Islet of Langerhans (tissue), 1 donor: ENCODE measurements around the gene ATF6B.
A peak's percentile ranks its signal among the peaks of the same experiment; 100 is the strongest.

Experiments used
- FAIRE-seq: peaks from one replicate; lab custom pipeline; 2011; peaks lifted over from hg19 to GRCh38; lab: Jason Lieb, UNC

Gene ATF6B

DNA sequence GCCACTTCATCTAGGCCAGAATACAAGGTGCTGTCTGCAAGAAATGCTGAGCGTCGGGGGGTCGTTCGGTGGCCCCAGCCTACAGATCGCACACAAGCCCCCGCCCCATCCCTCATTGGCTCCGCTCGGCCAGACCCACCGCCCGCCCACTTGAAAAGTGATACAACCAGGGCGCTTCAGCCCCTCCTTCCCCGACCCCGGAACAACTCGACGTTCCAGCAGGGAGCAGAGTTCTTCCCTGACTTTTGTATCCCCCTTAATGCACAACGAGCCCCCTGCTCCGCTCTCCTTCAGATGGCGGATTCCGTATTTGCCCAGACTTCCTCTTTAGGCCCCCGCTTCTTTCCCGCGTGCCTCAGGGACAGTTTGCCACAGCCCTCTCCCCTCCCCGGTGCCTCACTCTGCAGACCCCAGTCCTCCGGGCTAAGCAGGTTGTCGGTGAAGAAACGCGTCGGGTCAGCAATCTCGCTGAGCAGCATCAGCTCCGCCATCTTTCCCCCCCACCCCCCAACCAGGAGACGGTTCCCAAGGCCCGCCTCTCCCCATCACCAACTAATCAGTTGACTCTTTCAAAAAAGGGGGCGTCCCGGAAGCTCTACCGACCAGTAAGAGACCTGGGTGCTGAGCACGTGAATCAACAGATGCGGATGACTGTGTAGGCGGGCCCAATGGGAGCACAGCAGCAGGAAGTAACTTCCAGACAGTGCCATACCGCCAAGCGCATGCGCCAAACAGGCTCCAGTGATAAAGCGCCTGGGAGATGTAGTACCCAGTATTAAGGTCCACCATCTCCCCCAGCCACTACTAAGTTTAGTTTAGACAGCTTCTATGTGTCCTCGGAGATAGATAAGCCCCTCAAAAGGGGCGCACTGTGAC is at the start of gene ATF6B:
TSS of gene ATF6B (minus strand) at position 530 of the 876 bp plus-strand sequence. CDS start at position 491, 39 bp downstream.
- FAIRE-seq = peak; percentile 21

DNA sequence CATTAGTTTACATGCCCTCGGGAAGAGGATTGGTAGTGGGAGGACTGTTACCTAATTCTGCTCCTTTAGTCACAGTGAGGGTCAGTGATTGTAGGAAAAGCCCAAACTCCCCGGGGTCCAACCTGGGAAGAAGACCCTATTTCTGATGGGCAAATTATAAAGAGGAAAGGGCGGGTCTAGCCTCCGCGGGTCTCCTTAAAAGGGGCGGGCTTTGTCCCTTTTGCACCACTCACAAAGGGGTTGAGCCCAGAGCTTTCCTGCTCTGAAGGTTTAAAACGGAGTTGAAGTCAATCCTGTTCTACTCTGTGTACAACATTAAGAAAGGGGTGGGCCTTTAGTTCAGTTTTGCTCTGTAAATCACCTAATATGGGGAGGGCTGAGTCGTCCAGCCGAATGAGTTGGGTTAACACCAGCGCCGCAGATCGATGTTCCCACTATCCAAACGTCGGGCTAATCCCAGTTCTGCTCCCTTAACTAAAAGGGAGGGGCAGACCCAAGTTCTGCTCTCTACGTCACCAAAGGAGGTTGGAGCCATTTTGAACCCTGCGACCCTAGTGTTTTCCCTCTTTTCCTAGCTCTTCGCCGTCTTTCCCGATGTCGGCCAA is 49.2 kb upstream of the ATF6B start:
- no peak for FAIRE-seq

DNA sequence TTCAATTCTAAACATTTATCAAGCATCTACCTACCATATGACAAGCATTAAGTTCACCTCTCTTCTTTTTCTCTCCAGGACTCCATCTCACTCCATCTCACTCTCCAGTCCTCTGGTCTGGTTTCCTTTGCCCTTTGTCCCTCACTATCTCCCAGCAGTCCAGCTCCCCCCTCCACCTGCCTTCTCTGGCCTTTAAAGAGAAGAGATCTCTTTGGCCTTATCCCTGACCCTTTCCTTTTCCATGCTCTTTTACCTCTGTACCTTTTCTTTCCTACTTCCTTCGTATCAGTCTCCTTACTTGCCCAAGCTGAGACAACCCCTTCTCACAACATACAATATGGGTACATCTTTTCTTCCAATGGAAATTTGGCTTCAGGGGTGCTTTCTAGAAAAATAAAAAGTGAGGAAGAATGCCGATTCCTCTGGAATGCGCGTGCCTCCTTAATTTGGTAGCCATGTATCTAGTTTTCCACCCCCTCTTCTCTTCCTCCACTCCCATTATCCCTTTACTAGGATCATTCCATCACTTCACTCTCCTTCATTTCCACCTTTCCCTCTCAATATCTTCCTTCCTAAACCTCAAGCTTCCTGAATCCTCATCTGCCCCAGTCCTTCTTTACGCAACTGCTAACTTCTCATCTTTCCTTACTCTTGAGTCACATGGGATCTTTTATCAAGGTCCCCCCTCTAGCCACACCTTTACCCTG is 48.6 kb upstream of the ATF6B start:
- FAIRE-seq = no peak

DNA sequence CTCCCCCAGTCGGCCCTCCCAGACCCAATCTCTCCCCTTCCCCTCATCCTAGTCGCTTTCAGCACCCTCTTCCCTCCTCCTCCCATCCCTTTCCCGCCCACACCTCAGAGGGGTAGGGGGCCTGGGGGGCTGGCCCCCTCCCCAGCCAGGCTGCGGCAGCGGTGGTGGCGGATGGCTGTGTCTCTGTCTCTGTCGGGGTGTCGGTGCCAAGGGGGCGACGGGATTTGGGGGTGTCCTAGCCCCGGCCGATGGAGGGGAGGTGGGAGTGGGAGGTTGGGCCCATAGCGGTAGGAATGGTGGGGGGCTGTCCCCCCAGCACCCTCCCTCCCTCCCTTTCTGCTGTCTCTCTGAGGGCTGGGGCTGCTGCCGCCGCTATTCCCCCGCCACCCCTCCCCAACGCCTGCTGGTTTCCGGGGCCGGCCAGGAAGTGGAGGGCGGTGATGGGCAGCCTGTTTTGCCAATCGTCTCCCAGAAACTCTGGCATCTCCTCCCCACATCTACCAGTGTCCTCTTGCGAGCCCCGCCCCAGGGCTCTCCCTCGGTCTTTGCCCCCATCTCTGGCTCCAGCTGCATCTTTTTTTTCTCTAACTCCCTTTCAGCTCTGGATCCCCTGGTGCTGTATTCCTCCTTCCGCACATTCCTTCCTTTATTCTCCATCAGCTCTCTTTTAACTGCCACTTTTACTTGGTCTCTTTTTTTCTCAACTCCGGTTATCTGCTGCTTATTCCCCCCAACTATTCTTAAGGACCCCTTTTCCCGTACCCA is 47.8 kb upstream of the ATF6B start, which contains the start of gene AGPAT1:
TSS of gene AGPAT1 (minus strand) at position 374 of the 765 bp plus-strand sequence. CDS start 4,588 bp downstream, outside the sequence.
- FAIRE-seq = no peak

GRCh38 chr6:32175322-32175710 is 47.3 kb upstream of the ATF6B start:
- FAIRE-seq = no peak

DNA sequence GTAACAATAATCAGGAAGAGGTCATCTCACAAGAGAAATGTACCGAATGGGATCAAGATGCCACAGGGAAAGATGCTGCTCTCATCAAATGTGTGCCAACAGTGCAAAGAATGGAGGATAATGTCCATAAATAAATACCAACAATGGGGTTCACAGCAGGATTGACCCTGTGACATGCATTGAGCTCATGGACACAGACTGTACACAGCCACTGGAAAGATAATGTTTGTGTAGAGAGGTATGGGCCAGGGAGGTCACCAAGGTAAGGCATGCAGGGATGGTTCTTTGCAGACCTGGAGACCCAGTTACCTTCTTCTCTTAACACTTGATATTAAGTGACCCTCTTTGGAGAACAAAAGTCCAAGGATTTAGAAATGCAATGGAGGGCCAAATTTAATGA is 46.4 kb upstream of the ATF6B start:
- no peak for FAIRE-seq

GRCh38 chr6:32173051-32173727 is 45.1 kb upstream of the ATF6B start:
- no peak for FAIRE-seq

DNA sequence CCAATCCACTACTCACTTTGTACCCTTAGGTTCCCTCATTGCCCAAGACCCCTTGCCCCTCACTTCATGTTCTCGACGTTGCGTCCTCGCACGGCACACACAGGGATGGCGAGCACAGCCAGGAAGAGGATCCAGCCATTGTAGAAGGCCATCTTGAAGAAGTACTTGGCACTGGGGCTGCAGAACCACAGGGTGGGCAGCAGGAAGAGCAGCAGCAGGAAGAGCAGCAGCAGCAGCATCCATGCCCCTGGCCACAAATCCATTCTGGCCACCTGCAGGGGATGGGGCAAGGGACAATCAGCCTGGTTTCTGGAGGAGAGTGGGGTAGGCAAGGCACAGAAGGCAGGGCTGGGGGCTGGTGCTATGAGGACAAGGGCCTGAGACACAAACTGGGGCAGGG is 43.2 kb upstream of the ATF6B start:
- no peak for FAIRE-seq

GRCh38 chr6:32170294-32170693 is 42.2 kb upstream of the ATF6B start:
- FAIRE-seq = no peak

GRCh38 chr6:32168807-32169591 is 41.0 kb upstream of the ATF6B start:
- FAIRE-seq = no peak

- no peak for FAIRE-seq
Observed at GRCh38 chr6:32168350-32168749, 40.3 kb upstream of the ATF6B start.

DNA sequence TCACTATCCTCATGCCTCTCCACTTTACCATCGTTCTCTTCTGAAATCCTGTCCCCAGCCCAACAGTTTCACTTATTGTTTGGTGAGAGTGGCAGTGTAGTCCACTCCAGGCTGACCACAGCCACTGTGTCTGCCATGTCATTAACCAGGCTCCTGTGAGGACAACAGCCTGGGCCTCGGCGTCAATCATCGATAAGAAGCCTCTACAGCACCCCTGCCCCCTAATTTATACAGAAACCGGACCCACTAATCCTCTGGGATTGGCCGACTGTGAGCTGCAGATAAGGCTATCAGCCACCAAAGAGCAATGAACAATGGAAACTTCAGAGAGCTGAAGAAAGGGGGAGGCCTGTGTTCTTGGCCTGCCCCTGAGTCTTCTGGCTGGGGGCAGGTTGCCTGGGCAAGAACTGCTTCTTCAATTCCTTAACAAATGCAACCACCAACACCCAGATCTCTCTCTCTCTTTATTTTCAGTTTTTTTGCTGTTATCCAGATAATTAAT is 39.8 kb upstream of the ATF6B start:
- FAIRE-seq = no peak

- no peak for FAIRE-seq
Observed at GRCh38 chr6:32167154-32167760, 39.2 kb upstream of the ATF6B start.

DNA sequence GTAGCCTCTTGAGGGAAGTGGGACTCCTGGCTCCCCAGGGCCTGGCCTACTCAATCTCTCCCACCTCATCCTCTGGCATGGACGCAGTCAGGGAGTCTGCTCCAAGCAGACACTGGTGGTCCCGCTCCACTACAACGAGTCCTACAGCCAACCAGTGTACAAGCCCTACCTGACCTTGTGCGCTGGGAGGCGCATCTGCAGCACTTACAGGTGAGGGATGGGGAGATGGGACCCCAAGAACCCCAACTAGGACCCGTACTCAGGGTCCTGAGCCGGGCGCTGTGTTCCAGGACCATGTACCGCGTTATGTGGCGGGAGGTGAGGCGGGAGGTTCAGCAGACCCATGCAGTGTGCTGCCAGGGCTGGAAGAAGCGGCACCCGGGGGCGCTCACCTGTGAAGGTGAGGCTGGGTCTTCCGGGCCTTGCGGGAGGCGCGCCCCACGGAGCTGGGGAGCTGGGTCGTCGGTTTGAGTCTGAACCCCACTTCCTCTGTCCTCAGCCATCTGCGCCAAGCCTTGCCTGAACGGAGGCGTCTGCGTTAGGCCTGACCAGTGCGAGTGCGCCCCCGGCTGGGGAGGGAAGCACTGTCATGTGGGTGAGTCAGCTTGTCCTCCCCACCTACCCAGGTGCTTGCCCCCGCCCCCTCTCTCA is 38.5 kb upstream of the ATF6B start:
- no peak for FAIRE-seq

DNA sequence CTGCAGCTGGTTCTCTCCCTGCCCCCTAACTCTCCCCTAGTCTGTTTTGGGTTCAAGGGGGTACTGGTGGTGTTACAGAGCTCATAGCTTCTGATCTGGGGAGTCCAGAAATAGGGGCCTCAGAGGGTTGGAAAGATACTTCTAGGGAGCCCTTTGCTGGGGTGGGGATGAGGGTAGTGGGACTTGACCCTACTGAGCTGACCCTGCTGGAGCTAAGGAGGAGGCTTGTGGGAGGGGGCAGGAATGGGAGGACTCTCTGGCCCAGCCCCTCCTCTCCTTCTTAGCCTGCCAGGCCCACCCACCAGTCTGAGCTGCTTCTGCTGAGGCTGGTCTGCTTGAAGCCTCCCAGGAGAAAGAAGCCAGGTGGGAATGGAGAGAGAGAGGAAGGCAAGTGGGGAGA is 36.2 kb upstream of the ATF6B start, which contains the start of gene EGFL8:
TSS of gene EGFL8 (plus strand) at position 301 of the 400 bp plus-strand sequence. CDS start 1,571 bp downstream, outside the sequence.
- FAIRE-seq = no peak

DNA sequence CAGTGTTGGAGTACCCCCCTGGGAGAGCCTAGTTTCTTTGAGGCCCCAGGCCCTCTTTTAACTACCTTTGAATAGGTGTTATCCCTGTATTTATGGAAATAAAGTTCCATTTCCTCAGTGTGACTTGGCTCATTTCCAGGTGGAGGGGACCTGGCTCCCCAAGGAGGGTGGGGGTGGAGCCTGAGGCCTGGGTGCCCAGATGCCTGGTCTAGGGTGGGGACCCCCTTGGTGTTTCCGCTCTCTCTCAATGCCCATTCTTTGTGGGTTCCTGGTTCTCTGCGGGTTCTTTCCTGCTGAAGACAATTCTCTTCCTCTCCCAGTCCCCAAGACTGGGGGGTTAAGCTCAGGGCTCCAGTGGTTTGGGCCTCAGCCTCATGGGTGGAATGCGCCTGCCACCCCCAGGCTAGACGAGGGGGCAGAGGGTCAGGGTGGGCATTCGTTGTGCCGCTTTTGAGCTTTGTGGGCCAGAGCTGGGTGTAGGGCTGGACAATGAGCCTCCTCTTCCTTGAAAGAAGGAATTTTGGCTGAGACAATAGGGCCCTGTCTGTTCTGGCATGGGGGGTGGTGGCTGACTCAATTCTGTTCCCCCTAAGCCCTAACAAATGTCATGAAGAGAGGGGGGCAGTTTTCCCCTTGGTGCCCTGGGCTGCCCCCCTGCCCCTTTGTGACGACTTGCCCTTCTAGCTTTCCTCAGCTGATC is 35.7 kb upstream of the ATF6B start:
- FAIRE-seq = no peak

- FAIRE-seq = no peak
Observed at GRCh38 chr6:32158052-32158451, 30.0 kb upstream of the ATF6B start.

- no peak for FAIRE-seq
Observed at GRCh38 chr6:32156891-32157290, 28.8 kb upstream of the ATF6B start.
